WTC11 (cell line): ENCODE data around the gene DSG3. TPM values are rescaled to one million over a fixed set of nuclear protein-coding genes. Genes with fewer than 3 reads are reported as not detected.

Experiments used
- ATAC-seq: fragments of 200-7000 bp; cut with Tn5 transposase; 2 replicates; pipeline ENCODE4 v1.10.0; 2021; ENCODE audit warnings: mild to moderate bottlenecking, moderate library complexity
- CTCF ChIA-PET: fragments of 300-600 bp; sonication (Branson Sonifier 250); formaldehyde crosslinking; loops from one replicate; lab custom pipeline; 2021; ENCODE audit warnings: antibody characterized with exemption; lab: Charles Lee
- POLR2A ChIA-PET: fragments of 350-600 bp; sonication (Branson Sonifier 250); formaldehyde crosslinking; loops from one replicate; lab custom pipeline; 2021; ENCODE audit warnings: antibody characterized with exemption; lab: Charles Lee
- DNase-seq: peaks from one replicate; pipeline ENCODE4 v3.0.0; 2021; ENCODE audit warnings: low spot score
- H3K27ac Mint-ChIP-seq: 2 replicates; pipeline ENCODE4 v1.8.0; 2021; ENCODE audit warnings: mixed read lengths
- H3K27me3 Mint-ChIP-seq: 2 replicates; pipeline ENCODE4 v1.8.0; 2021; ENCODE audit warnings: low read depth, mild to moderate bottlenecking, moderate library complexity, mixed read lengths
- H3K36me3 Mint-ChIP-seq: 2 replicates; pipeline ENCODE4 v1.8.0; 2021; ENCODE audit warnings: mixed read lengths
- H3K4me1 Mint-ChIP-seq: 2 replicates; pipeline ENCODE4 v1.8.0; 2022; ENCODE audit warnings: mixed read lengths
- H3K4me3 Mint-ChIP-seq: 2 replicates; pipeline ENCODE4 v1.8.0; 2021; ENCODE audit warnings: mild to moderate bottlenecking, moderate library complexity, mixed read lengths
- H3K9me3 Mint-ChIP-seq: 2 replicates; pipeline ENCODE4 v1.8.0; 2021; ENCODE audit warnings: mixed read lengths
- CBFB ChIP-seq: sonication (generic); formaldehyde crosslinking; IDR thresholded peaks from 2 replicates; pipeline ENCODE4 v1.8.1; 2022; ENCODE audit warnings: mild to moderate bottlenecking, low read depth, missing genetic modification reagents
- CREM ChIP-seq: sonication (generic); formaldehyde crosslinking; IDR thresholded peaks from 2 replicates; pipeline ENCODE4 v1.8.1; 2022; ENCODE audit warnings: mild to moderate bottlenecking, missing genetic modification reagents, moderate library complexity
- E2F1 ChIP-seq: sonication (generic); formaldehyde crosslinking; IDR thresholded peaks from 2 replicates; pipeline ENCODE4 v1.8.0; 2022; ENCODE audit warnings: mild to moderate bottlenecking, missing genetic modification reagents
- ERG ChIP-seq: fragments of 250-450 bp; sonication (Bioruptor Pico); IDR thresholded peaks from 2 replicates; pipeline ENCODE4 v1.8.0; 2021; ENCODE audit warnings: mild to moderate bottlenecking
- FOXK1 ChIP-seq: sonication (generic); formaldehyde crosslinking; IDR thresholded peaks from 2 replicates; pipeline ENCODE4 v1.8.0; 2022; ENCODE audit warnings: mild to moderate bottlenecking, moderate library complexity, missing genetic modification reagents
- FOXP1 ChIP-seq: sonication (generic); formaldehyde crosslinking; IDR thresholded peaks from 2 replicates; pipeline ENCODE4 v1.8.0; 2022; ENCODE audit warnings: missing genetic modification reagents, mild to moderate bottlenecking, moderate library complexity, borderline replicate concordance
- MXD4 ChIP-seq: fragments of 250-450 bp; sonication (Bioruptor Pico); IDR thresholded peaks from 2 replicates; pipeline ENCODE4 v1.8.0; 2021; ENCODE audit warnings: mild to moderate bottlenecking, moderate library complexity, borderline replicate concordance
- NR2C2 ChIP-seq: sonication (generic); formaldehyde crosslinking; IDR thresholded peaks from 2 replicates; pipeline ENCODE4 v1.8.0; 2022; ENCODE audit warnings: mild to moderate bottlenecking, missing genetic modification reagents
- RORB ChIP-seq: fragments of 250-450 bp; sonication (Bioruptor Pico); IDR thresholded peaks from 2 replicates; pipeline ENCODE4 v1.9.0; 2021; ENCODE audit warnings: mild to moderate bottlenecking
- TEAD4 ChIP-seq: sonication (generic); formaldehyde crosslinking; IDR thresholded peaks from 2 replicates; pipeline ENCODE4 v1.8.0; 2022; ENCODE audit warnings: mild to moderate bottlenecking, missing genetic modification reagents
- USF2 ChIP-seq: sonication (generic); formaldehyde crosslinking; IDR thresholded peaks from 2 replicates; pipeline ENCODE4 v1.8.1; 2023; ENCODE audit warnings: mild to moderate bottlenecking, missing genetic modification reagents, moderate library complexity
- ZBTB21 ChIP-seq: sonication (generic); formaldehyde crosslinking; IDR thresholded peaks from 2 replicates; pipeline ENCODE4 v1.8.1; 2023; ENCODE audit warnings: mild to moderate bottlenecking, missing genetic modification reagents, borderline replicate concordance
- ZNF396 ChIP-seq: fragments of 250-450 bp; sonication (Bioruptor Pico); IDR thresholded peaks from 2 replicates; pipeline ENCODE4 v1.8.0; 2021; ENCODE audit warnings: mild to moderate bottlenecking, moderate library complexity, borderline replicate concordance
- ZNF512 ChIP-seq: sonication (generic); formaldehyde crosslinking; IDR thresholded peaks from 2 replicates; pipeline ENCODE4 v1.8.1; 2022; ENCODE audit warnings: missing genetic modification reagents, borderline replicate concordance
- total RNA-seq: library from RNA; stranded (reverse); gene quantifications from 3 replicates; pipeline ENCODE4 v1.2.3, GENCODE V29; 2021
- TF ChIP-seq, protein P1 (sequence below): fragments of 250-450 bp; sonication (Bioruptor Pico); IDR thresholded peaks from 2 replicates; pipeline ENCODE4 v2.1.2; 2022; ENCODE audit warnings: mild to moderate bottlenecking, moderate library complexity
- TF ChIP-seq, protein P2 (sequence below): sonication (generic); formaldehyde crosslinking; IDR thresholded peaks from 2 replicates; pipeline ENCODE4 v1.8.0; 2023; ENCODE audit warnings: mild to moderate bottlenecking, missing genetic modification reagents

The DSG3 gene
- total RNA-seq, 1 experiment from 2014 or later: 0.04 TPM

DNA sequence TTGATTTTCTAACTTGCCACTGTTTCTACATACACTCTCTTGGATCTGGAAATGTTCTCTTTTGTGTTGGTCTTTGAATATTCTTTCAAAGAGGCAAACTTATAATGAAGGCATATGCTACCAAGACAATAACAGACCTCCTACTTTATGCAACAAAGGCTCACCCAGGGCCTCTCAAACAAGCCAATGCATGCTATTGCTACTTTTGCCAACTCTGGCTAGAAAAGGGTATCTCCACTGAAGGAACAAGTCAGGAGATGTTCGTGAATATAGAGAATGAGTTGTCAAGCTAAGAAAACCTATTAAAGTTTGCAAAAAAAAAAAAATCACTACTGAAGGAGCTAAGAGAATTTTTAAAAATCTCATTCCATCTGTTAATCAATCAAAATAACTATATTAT, 34.5 kb downstream of the DSG3 start:
- TF ChIP-seq E2F1 (CRISPR knock-in tag): no peak
- no peak for TF ChIP-seq NR2C2 (CRISPR knock-in tag)
- no peak for TF ChIP-seq TEAD4 (CRISPR knock-in tag)
- TF ChIP-seq CBFB (CRISPR knock-in tag): no peak

GRCh38 chr18:31483396-31483795, 35.9 kb downstream of the DSG3 start:
- no peak for DNase-seq
- Mint-ChIP-seq H3K9me3 (peaks cover 10% of the 10 kb centered on the region), H3K27me3 (no peaks in the 10 kb centered on the region), H3K36me3 (peaks cover 4% of the 10 kb centered on the region; the same call in 1 of the 2 replicates)
- TF ChIP-seq USF2 (CRISPR knock-in tag): no peak
- no peak for TF ChIP-seq ZNF512 (CRISPR knock-in tag)
- TF ChIP-seq ERG (CRISPR knock-in tag): no peak
- TF ChIP-seq, protein P1, sequence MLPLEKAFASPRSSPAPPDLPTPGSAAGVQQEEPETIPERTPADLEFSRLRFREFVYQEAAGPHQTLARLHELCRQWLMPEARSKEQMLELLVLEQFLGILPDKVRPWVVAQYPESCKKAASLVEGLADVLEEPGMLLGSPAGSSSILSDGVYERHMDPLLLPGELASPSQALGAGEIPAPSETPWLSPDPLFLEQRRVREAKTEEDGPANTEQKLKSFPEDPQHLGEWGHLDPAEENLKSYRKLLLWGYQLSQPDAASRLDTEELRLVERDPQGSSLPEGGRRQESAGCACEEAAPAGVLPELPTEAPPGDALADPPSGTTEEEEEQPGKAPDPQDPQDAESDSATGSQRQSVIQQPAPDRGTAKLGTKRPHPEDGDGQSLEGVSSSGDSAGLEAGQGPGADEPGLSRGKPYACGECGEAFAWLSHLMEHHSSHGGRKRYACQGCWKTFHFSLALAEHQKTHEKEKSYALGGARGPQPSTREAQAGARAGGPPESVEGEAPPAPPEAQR (CRISPR knock-in tag): no peak
- TF ChIP-seq MXD4: no peak
- TF ChIP-seq, protein P2, sequence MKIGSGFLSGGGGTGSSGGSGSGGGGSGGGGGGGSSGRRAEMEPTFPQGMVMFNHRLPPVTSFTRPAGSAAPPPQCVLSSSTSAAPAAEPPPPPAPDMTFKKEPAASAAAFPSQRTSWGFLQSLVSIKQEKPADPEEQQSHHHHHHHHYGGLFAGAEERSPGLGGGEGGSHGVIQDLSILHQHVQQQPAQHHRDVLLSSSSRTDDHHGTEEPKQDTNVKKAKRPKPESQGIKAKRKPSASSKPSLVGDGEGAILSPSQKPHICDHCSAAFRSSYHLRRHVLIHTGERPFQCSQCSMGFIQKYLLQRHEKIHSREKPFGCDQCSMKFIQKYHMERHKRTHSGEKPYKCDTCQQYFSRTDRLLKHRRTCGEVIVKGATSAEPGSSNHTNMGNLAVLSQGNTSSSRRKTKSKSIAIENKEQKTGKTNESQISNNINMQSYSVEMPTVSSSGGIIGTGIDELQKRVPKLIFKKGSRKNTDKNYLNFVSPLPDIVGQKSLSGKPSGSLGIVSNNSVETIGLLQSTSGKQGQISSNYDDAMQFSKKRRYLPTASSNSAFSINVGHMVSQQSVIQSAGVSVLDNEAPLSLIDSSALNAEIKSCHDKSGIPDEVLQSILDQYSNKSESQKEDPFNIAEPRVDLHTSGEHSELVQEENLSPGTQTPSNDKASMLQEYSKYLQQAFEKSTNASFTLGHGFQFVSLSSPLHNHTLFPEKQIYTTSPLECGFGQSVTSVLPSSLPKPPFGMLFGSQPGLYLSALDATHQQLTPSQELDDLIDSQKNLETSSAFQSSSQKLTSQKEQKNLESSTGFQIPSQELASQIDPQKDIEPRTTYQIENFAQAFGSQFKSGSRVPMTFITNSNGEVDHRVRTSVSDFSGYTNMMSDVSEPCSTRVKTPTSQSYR: no peak
- no peak for TF ChIP-seq ZNF396 (CRISPR knock-in tag)
- no peak for TF ChIP-seq RORB (CRISPR knock-in tag)
- TF ChIP-seq CREM: no peak
- TF ChIP-seq FOXK1 (CRISPR knock-in tag): no peak
- TF ChIP-seq ZBTB21 (CRISPR knock-in tag): no peak
- no peak for TF ChIP-seq FOXP1
- TF ChIP-seq, all 79 proteins: peak for 0
- ChIA-PET CTCF (no interaction called here), POLR2A (no interaction called here)
- no peak overlapping the region for H3K27ac Mint-ChIP-seq
- peaks cover 15% of the 10 kb centered on the region for H3K4me1 Mint-ChIP-seq
- H3K4me3 Mint-ChIP-seq: no peak overlapping the region
- ATAC-seq: no peak

More for the DNA sequence above, 34.5 kb downstream of the DSG3 start:
- Mint-ChIP-seq H3K27ac (no peak overlapping the region), H3K36me3 (peaks cover 4% of the 10 kb centered on the region; the same call in 1 of the 2 replicates), H3K27me3 (no peaks in the 10 kb centered on the region), H3K9me3 (peaks cover 10% of the 10 kb centered on the region), H3K4me3 (no peak overlapping the region), H3K4me1 (peaks cover 9% of the 10 kb centered on the region)
- no peak for ATAC-seq
- ChIA-PET CTCF (no interaction called here), POLR2A (no interaction called here)
- no peak for DNase-seq
